H9 (cell line): Measurements from ENCODE around the gene WSCD1. TPM values are rescaled to one million over a fixed set of nuclear protein-coding genes. Genes with fewer than 3 reads are reported as not detected.

Source experiments
- DNase-seq: peaks from one replicate; pipeline ENCODE4 v3.0.0-alpha.2; 2017
- H2AFZ ChIP-seq: one replicate; pipeline ENCODE4 v1.6.1; 2013; ENCODE audit warnings: mild to moderate bottlenecking, low read length, control low read depth, moderate library complexity
- H2AK5ac ChIP-seq: 2 replicates; pipeline ENCODE4 v1.6.1; 2013; ENCODE audit warnings: low read length, control low read depth, mixed read lengths; ENCODE audit not compliant: insufficient read length
- H2BK120ac ChIP-seq: one replicate; pipeline ENCODE4 v1.6.1; 2013; ENCODE audit warnings: low read depth, mild to moderate bottlenecking, low read length, control low read depth, inconsistent platforms; ENCODE audit not compliant: poor library complexity, severe bottlenecking
- H2BK12ac ChIP-seq: 2 replicates; pipeline ENCODE4 v1.6.1; 2013; ENCODE audit warnings: low read length, control low read depth, mixed read lengths, low read depth; ENCODE audit not compliant: insufficient read length
- H2BK15ac ChIP-seq: 2 replicates; pipeline ENCODE4 v1.6.1; 2013; ENCODE audit warnings: low read depth, low read length, control low read depth
- H2BK20ac ChIP-seq: one replicate; pipeline ENCODE4 v1.6.1; 2013; ENCODE audit warnings: low read depth, mild to moderate bottlenecking, low read length, control low read depth, inconsistent platforms; ENCODE audit not compliant: poor library complexity, severe bottlenecking
- H2BK5ac ChIP-seq: 2 replicates; pipeline ENCODE4 v1.6.1; 2013; ENCODE audit warnings: low read length, control low read depth, mixed read lengths; ENCODE audit not compliant: insufficient read length
- H3K14ac ChIP-seq: 2 replicates; pipeline ENCODE4 v1.6.1; 2013; ENCODE audit warnings: low read length, control low read depth; ENCODE audit not compliant: insufficient read depth
- H3K18ac ChIP-seq: 2 replicates; pipeline ENCODE4 v1.6.1; 2013; ENCODE audit warnings: low read depth, mild to moderate bottlenecking, mixed read lengths, low read length, control low read depth; ENCODE audit not compliant: insufficient read length
- H3K23ac ChIP-seq: 2 replicates; pipeline ENCODE4 v1.6.1; 2013; ENCODE audit warnings: low read length, control low read depth, mixed read lengths, low read depth; ENCODE audit not compliant: insufficient read length
- H3K23me2 ChIP-seq: 2 replicates; pipeline ENCODE4 v1.6.1; 2013; ENCODE audit warnings: low read depth, mild to moderate bottlenecking, mixed read lengths, low read length, control low read depth; ENCODE audit not compliant: insufficient read length, poor library complexity, severe bottlenecking
- H3K27ac ChIP-seq: 2 replicates; pipeline ENCODE4 v1.5.1; 2013; ENCODE audit warnings: low read length, control low read depth, mixed read lengths, low read depth; ENCODE audit not compliant: insufficient read length
- H3K27me3 ChIP-seq: 2 replicates; pipeline ENCODE4 v1.6.1; 2013; ENCODE audit warnings: low read length, control low read depth, inconsistent platforms; ENCODE audit not compliant: insufficient read depth
- H3K4ac ChIP-seq: 2 replicates; pipeline ENCODE4 v1.6.1; 2013; ENCODE audit warnings: low read depth, mild to moderate bottlenecking, control low read depth, inconsistent platforms, low read length, moderate library complexity
- H3K4me1 ChIP-seq: 2 replicates; pipeline ENCODE4 v1.6.1; 2013; ENCODE audit warnings: low read length, control low read depth, inconsistent platforms; ENCODE audit not compliant: insufficient read depth
- H3K4me2 ChIP-seq: 2 replicates; pipeline ENCODE4 v1.6.1; 2013; ENCODE audit warnings: low read length, control low read depth, mixed read lengths; ENCODE audit not compliant: insufficient read length, insufficient read depth
- H3K56ac ChIP-seq: 2 replicates; pipeline ENCODE4 v1.6.1; 2013; ENCODE audit warnings: low read depth, mild to moderate bottlenecking, mixed read lengths, low read length, control low read depth; ENCODE audit not compliant: insufficient read length
- H3K79me1 ChIP-seq: 2 replicates; pipeline ENCODE4 v1.6.1; 2013; ENCODE audit warnings: low read depth, mild to moderate bottlenecking, moderate library complexity, low read length, control low read depth, inconsistent platforms; ENCODE audit not compliant: insufficient read depth, poor library complexity, severe bottlenecking
- H3K79me2 ChIP-seq: 2 replicates; pipeline ENCODE4 v1.6.1; 2013; ENCODE audit warnings: low read length, control low read depth, inconsistent platforms; ENCODE audit not compliant: insufficient read depth
- H3K9ac ChIP-seq: 2 replicates; pipeline ENCODE4 v1.6.1; 2013; ENCODE audit warnings: low read length, control low read depth, mixed read lengths; ENCODE audit not compliant: insufficient read length; ENCODE audit errors: extremely low read depth
- H3K9me3 ChIP-seq: one replicate; pipeline ENCODE4 v1.6.1; 2013; ENCODE audit warnings: low read depth, low read length, inconsistent platforms; ENCODE audit not compliant: control insufficient read depth
- H3T11ph ChIP-seq: one replicate; pipeline ENCODE4 v1.6.1; 2013; ENCODE audit warnings: mild to moderate bottlenecking, low read length, control low read depth, inconsistent platforms
- H4K20me1 ChIP-seq: one replicate; pipeline ENCODE4 v1.6.1; 2013; ENCODE audit not compliant: control insufficient read depth, insufficient read length, insufficient read depth
- H4K5ac ChIP-seq: 2 replicates; pipeline ENCODE4 v1.6.1; 2013; ENCODE audit warnings: low read depth, mild to moderate bottlenecking, mixed read lengths, low read length, control low read depth; ENCODE audit not compliant: insufficient read length
- H4K8ac ChIP-seq: replicated peaks from 2 replicates; pipeline ENCODE4 v1.6.1; 2013; ENCODE audit warnings: low read length, control low read depth, mixed read lengths, low read depth; ENCODE audit not compliant: insufficient read length
- H4K91ac ChIP-seq: 2 replicates; pipeline ENCODE4 v1.6.1; 2013; ENCODE audit warnings: low read depth, mild to moderate bottlenecking, moderate library complexity, mixed read lengths, low read length, control low read depth; ENCODE audit not compliant: insufficient read length
- H3K27ac Mint-ChIP-seq, 3 experiments: 2 replicates in 2 of 3; 3 replicates in 1 of 3; pipeline ENCODE4 v1.8.0; 2020 to 2021; ENCODE audit warnings: mixed read lengths in 3 of 3, mild to moderate bottlenecking in 1 of 3, moderate library complexity in 1 of 3
- H3K27me3 Mint-ChIP-seq: 2 replicates; pipeline ENCODE4 v1.8.0; 2021; ENCODE audit warnings: low read depth, mild to moderate bottlenecking, moderate library complexity, mixed read lengths
- H3K36me3 Mint-ChIP-seq, 3 experiments: 2 replicates in 2 of 3; 3 replicates in 1 of 3; pipeline ENCODE4 v1.8.0; 2020 to 2021; ENCODE audit warnings: low read depth in 3 of 3, mixed read lengths in 3 of 3; ENCODE audit not compliant: insufficient read depth in 1 of 3
- H3K4me1 Mint-ChIP-seq, 2 experiments: 2 replicates each; pipeline ENCODE4 v1.8.0; 2020; ENCODE audit warnings: mixed read lengths in 2 of 2
- H3K4me3 Mint-ChIP-seq, 2 experiments: 2 replicates in 1 of 2; 3 replicates in 1 of 2; pipeline ENCODE4 v1.8.0; 2020 to 2021; ENCODE audit warnings: mild to moderate bottlenecking in 2 of 2, mixed read lengths in 2 of 2, moderate library complexity in 1 of 2
- H3K9me3 Mint-ChIP-seq, 2 experiments: 2 replicates in 1 of 2; 3 replicates in 1 of 2; pipeline ENCODE4 v1.8.0; 2020; ENCODE audit warnings: mild to moderate bottlenecking in 2 of 2, mixed read lengths in 2 of 2, moderate library complexity in 1 of 2
- CTCF ChIP-seq: fragments of 200-600 bp; sonication (generic); conservative IDR thresholded peaks from 3 replicates; pipeline ENCODE4 v1.8.0; 2021; ENCODE audit warnings: antibody characterized with exemption, mild to moderate bottlenecking
- WGBS: extraction: QIAGEN DNeasy Blood & Tissue Kit; methylation state at CpG from one replicate; pipeline ENCODE4 v1.1.7; 2013; ENCODE audit warnings: missing lambda C conversion rate, low lambda C conversion rate, mixed read lengths; ENCODE audit not compliant: insufficient read length; ENCODE audit errors: extremely low coverage; 5-methylcytosine and 5-hydroxymethylcytosine counted together
- total RNA-seq: library from RNA; stranded (reverse); gene quantifications from 2 replicates; pipeline ENCODE4 v1.2.1, GENCODE V29; 2021

The WSCD1 gene
- total RNA-seq, 1 experiment from 2014 or later = 33.6 TPM

GRCh38 chr17:6142701-6143100 is 72.5 kb downstream of the WSCD1 start:
- H3K27me3 Mint-ChIP-seq = no peaks in the 10 kb centered on the region

More at GRCh38 chr17:6142701-6143100, 72.5 kb downstream of the WSCD1 start:
- H2BK20ac ChIP-seq = no peak overlapping the region
- H3K4me2 ChIP-seq = no peak overlapping the region
- H3K9ac ChIP-seq = no peak overlapping the region
- DNase-seq = no peak
- H3K4me1 Mint-ChIP-seq = peaks cover 35 to 38% of the 10 kb centered on the region in 2 experiments
- H3K79me1 ChIP-seq = no peaks in the 10 kb centered on the region
- H3K27me3 ChIP-seq = no peaks in the 10 kb centered on the region
- no peak overlapping the region for H2BK5ac ChIP-seq
- H3K56ac ChIP-seq = no peak overlapping the region
- no peak overlapping the region for H2AK5ac ChIP-seq
- H4K20me1 ChIP-seq = no peaks in the 10 kb centered on the region
- no peak overlapping the region for H3K4ac ChIP-seq
- no peak overlapping the region for H3K27ac Mint-ChIP-seq
- H3K18ac ChIP-seq = no peak overlapping the region
- peaks cover 16% of the 10 kb centered on the region; the same call in 1 of the 2 replicates for H3K4me1 ChIP-seq
- H3K23me2 ChIP-seq = no peaks in the 10 kb centered on the region
- TF ChIP-seq CTCF = no peak
- H3K23ac ChIP-seq = no peak overlapping the region
- H4K8ac ChIP-seq = no peak overlapping the region
- no peak overlapping the region for H3K14ac ChIP-seq
- WGBS = no CpG with 5 or more reads among the region's 6 CpGs
- no peaks in the 10 kb centered on the region for H3K79me2 ChIP-seq
- no peak overlapping the region for H4K91ac ChIP-seq
- peaks cover 9 to 16% of the 10 kb centered on the region in 2 experiments for H3K9me3 Mint-ChIP-seq
- H2BK12ac ChIP-seq = no peak overlapping the region
- H2BK120ac ChIP-seq = no peak overlapping the region
- no peak overlapping the region for H2AFZ ChIP-seq
- no peak overlapping the region for H3T11ph ChIP-seq
- H4K5ac ChIP-seq = no peak overlapping the region
- H3K9me3 ChIP-seq = no peaks in the 10 kb centered on the region
- no peak overlapping the region for H2BK15ac ChIP-seq
- peaks cover 3 to 8% (median 3%) of the 10 kb centered on the region in 3 experiments; a peak in 3 of 7 replicates for H3K36me3 Mint-ChIP-seq
- no peak overlapping the region for H3K4me3 Mint-ChIP-seq
- H3K27ac ChIP-seq = no peak overlapping the region
